ENCODE results near the gene NRF1.

The NRF1 gene

GRCh38 chr7:129804111-129804889 is 192.8 kb downstream of the NRF1 start:
- no peak for DNase-seq (ENCODE audit: low read depth in 2 of 2)

- no peak for DNase-seq (ENCODE audit: low read depth in 2 of 2)
Measured at GRCh38 chr7:129804890-129805719, 193.6 kb downstream of the NRF1 start.

Measured in stimulated activated CD4-positive, alpha-beta T cell treated with anti-CD3 and anti-CD28 coated beads, Interleukin-1b, Interleukin-23, amount 100 ng/mL, for 4 hours (primary cell).